Ishikawa (cell line): ENCODE measurements around the gene CWC27.

ENCODE experiments used
- EP300 ChIP-seq: IDR thresholded peaks from 2 replicates; pipeline ENCODE4 v1.6.1; 2012; ENCODE audit warnings: borderline replicate concordance
- RAD21 ChIP-seq: IDR thresholded peaks from 2 replicates; pipeline ENCODE4 v1.6.1; 2012; ENCODE audit warnings: low read depth
- REST ChIP-seq: IDR thresholded peaks from 2 replicates; pipeline ENCODE4 v1.6.1; 2012; ENCODE audit warnings: low read depth, mild to moderate bottlenecking
- TAF1 ChIP-seq: IDR thresholded peaks from 2 replicates; pipeline ENCODE4 v1.6.1; 2012; ENCODE audit warnings: low read depth, mild to moderate bottlenecking
- TEAD4 ChIP-seq: IDR thresholded peaks from 2 replicates; pipeline ENCODE4 v1.6.1; 2012
- YY1 ChIP-seq: IDR thresholded peaks from 2 replicates; pipeline ENCODE4 v1.6.1; 2012; ENCODE audit warnings: low read depth
- TF ChIP-seq, protein P1 (sequence below): IDR thresholded peaks from 2 replicates; pipeline ENCODE4 v1.6.1; 2012

DNA sequence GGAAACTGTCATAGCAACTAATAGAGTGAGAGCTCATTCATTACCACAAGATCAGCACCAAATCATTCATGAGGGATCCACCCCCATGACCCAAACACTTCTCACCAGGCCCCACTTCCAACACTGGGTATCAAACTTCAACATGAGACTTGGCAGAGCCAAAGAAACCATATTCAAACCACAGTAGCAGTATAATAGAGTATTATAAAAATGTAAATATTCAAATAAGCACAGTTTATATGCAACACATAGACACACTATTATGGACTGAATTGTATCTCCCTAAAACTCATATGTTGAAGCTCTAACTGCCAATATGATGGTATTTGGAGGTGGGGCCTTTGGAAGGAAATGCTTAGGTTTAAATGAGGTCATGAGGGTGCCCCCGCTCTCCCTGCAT is 240.5 kb downstream of the CWC27 start:
- TF ChIP-seq REST (no peak), TAF1 (no peak), YY1 (no peak), TEAD4 (no peak), RAD21 (no peak), EP300 (no peak)
- TF ChIP-seq, protein P1, sequence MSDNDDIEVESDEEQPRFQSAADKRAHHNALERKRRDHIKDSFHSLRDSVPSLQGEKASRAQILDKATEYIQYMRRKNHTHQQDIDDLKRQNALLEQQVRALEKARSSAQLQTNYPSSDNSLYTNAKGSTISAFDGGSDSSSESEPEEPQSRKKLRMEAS: no peak
